DND-41 (cell line): ENCODE data around the gene HERC3.

Experiments
- ATAC-seq: fragments of 200-7000 bp; cut with Tn5 transposase; 3 replicates; pipeline ENCODE4 v1.9.1; 2021; ENCODE audit warnings: low read depth; ENCODE audit not compliant: insufficient read depth
- DNase-seq: peaks from one replicate; pipeline ENCODE4 v3.0.0-alpha.2; 2020
- H2AFZ ChIP-seq: 2 replicates; pipeline ENCODE4 v1.6.0; 2012; ENCODE audit warnings: low read depth, low read length
- H3K27ac ChIP-seq: 2 replicates; pipeline ENCODE4 v1.5.1; 2012; ENCODE audit warnings: low read length, inconsistent platforms
- H3K27me3 ChIP-seq: fragments of 200-600 bp; sonication (generic); 2 replicates; pipeline ENCODE4 v1.6.0; 2012; ENCODE audit warnings: low read length, mild to moderate bottlenecking, inconsistent platforms; ENCODE audit not compliant: insufficient read depth, poor library complexity
- H3K36me3 ChIP-seq: 2 replicates; pipeline ENCODE4 v1.5.1; 2012; ENCODE audit warnings: low read length, inconsistent platforms; ENCODE audit not compliant: insufficient read depth
- H3K4me1 ChIP-seq: 2 replicates; pipeline ENCODE4 v1.5.1; 2012; ENCODE audit warnings: mild to moderate bottlenecking, low read length; ENCODE audit not compliant: insufficient read depth
- H3K4me2 ChIP-seq: 2 replicates; pipeline ENCODE4 v1.6.0; 2012; ENCODE audit warnings: mild to moderate bottlenecking, moderate library complexity, low read length, inconsistent platforms; ENCODE audit not compliant: insufficient read depth
- H3K4me3 ChIP-seq, 2 experiments: fragments of 200-600 bp in 1 of 2; shearing (Covaris generic) in 1 of 2; 2 replicates each; pipeline ENCODE4 v1.5.1; 2012 to 2016; ENCODE audit warnings: inconsistent platforms in 2 of 2, low read length in 2 of 2, mild to moderate bottlenecking in 2 of 2, low read depth in 1 of 2, moderate library complexity in 1 of 2
- H3K79me2 ChIP-seq: 2 replicates; pipeline ENCODE4 v1.6.0; 2012; ENCODE audit warnings: low read length, inconsistent platforms; ENCODE audit not compliant: insufficient read depth
- H3K9ac ChIP-seq: 2 replicates; pipeline ENCODE4 v1.6.0; 2012; ENCODE audit warnings: low read depth, mild to moderate bottlenecking, inconsistent platforms, low read length, moderate library complexity
- H3K9me3 ChIP-seq: 2 replicates; pipeline ENCODE4 v1.5.1; 2012; ENCODE audit warnings: low read length, moderate library complexity, mild to moderate bottlenecking, inconsistent platforms; ENCODE audit not compliant: insufficient read depth, severe bottlenecking
- H4K20me1 ChIP-seq: 2 replicates; pipeline ENCODE4 v1.6.0; 2012; ENCODE audit warnings: low read length; ENCODE audit not compliant: insufficient read depth
- CTCF ChIP-seq: IDR thresholded peaks from 2 replicates; pipeline ENCODE4 v1.5.1; 2012; ENCODE audit warnings: borderline replicate concordance, low read length, moderate library complexity, mild to moderate bottlenecking; ENCODE audit not compliant: poor library complexity, severe bottlenecking; ENCODE audit errors: extremely low read depth
- EZH2 ChIP-seq: IDR thresholded peaks from 3 replicates; pipeline ENCODE4 v1.6.1; 2012; ENCODE audit warnings: borderline replicate concordance, low read depth, mild to moderate bottlenecking, moderate library complexity, low read length, inconsistent platforms; ENCODE audit not compliant: severe bottlenecking

The HERC3 gene

GRCh38 chr4:88693792-88694191, 101.5 kb downstream of the HERC3 start:
- H3K9me3 ChIP-seq: no peaks in the 10 kb centered on the region
- DNase-seq: no peak
- H3K4me3 ChIP-seq: no peak overlapping the region
- H2AFZ ChIP-seq: no peak overlapping the region
- H3K27me3 ChIP-seq: no peaks in the 10 kb centered on the region
- H3K4me1 ChIP-seq: no peaks in the 10 kb centered on the region
- H3K27ac ChIP-seq: no peak overlapping the region
- peaks cover 27% of the 10 kb centered on the region for H3K36me3 ChIP-seq
- ATAC-seq: no peak
- H3K4me2 ChIP-seq: no peak overlapping the region
- no peaks in the 10 kb centered on the region for H3K79me2 ChIP-seq
- H4K20me1 ChIP-seq: no peaks in the 10 kb centered on the region
- TF ChIP-seq CTCF: no peak
- TF ChIP-seq EZH2: no peak
- no peak overlapping the region for H3K9ac ChIP-seq

GRCh38 chr4:88696630-88697029, 104.3 kb downstream of the HERC3 start:
- H3K27me3 ChIP-seq: no peaks in the 10 kb centered on the region
- H3K9ac ChIP-seq: no peak overlapping the region
- H3K79me2 ChIP-seq: no peaks in the 10 kb centered on the region
- peaks cover 21% of the 10 kb centered on the region for H3K36me3 ChIP-seq
- TF ChIP-seq CTCF (no peak), EZH2 (no peak)
- no peak overlapping the region for H3K4me2 ChIP-seq
- no peaks in the 10 kb centered on the region for H3K9me3 ChIP-seq
- no peak overlapping the region for H3K4me3 ChIP-seq
- DNase-seq (no peak), ATAC-seq (no peak)
- H3K4me1 ChIP-seq: no peaks in the 10 kb centered on the region
- H3K27ac ChIP-seq: no peak overlapping the region
- H2AFZ ChIP-seq: no peak overlapping the region
- no peaks in the 10 kb centered on the region for H4K20me1 ChIP-seq

DNA sequence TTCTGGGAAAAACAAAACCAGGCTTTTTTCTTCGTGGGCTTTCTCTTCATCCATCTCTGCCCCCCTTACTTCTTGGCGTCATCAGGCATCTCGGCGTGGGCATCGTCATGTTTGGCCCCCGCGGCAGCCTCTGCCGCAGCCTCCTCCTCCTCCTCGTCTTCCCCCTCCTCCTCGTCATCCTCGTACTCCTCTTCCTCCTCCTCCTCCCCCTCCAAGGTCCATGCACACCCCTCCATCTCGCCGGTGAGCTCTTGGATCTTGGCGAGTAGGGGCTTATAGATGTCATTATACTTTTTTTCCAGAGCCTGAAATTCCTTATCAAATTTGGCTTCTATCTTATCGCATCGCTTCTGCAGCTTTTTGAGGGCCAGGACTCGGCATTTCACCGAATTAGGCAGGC, 104.9 kb downstream of the HERC3 start:
- Histone ChIP-seq H3K4me1 (no peaks in the 10 kb centered on the region), H4K20me1 (no peaks in the 10 kb centered on the region), H3K36me3 (peaks cover 21% of the 10 kb centered on the region), H3K79me2 (no peaks in the 10 kb centered on the region), H3K27ac (no peak overlapping the region), H3K27me3 (no peaks in the 10 kb centered on the region), H2AFZ (no peak overlapping the region), H3K4me3 (no peak overlapping the region), H3K9me3 (no peaks in the 10 kb centered on the region), H3K9ac (no peak overlapping the region), H3K4me2 (no peak overlapping the region)
- no peak for DNase-seq
- TF ChIP-seq EZH2 (no peak), CTCF (no peak)
- no peak for ATAC-seq
